Measurements from ENCODE around the gene THBS3.

DNA sequence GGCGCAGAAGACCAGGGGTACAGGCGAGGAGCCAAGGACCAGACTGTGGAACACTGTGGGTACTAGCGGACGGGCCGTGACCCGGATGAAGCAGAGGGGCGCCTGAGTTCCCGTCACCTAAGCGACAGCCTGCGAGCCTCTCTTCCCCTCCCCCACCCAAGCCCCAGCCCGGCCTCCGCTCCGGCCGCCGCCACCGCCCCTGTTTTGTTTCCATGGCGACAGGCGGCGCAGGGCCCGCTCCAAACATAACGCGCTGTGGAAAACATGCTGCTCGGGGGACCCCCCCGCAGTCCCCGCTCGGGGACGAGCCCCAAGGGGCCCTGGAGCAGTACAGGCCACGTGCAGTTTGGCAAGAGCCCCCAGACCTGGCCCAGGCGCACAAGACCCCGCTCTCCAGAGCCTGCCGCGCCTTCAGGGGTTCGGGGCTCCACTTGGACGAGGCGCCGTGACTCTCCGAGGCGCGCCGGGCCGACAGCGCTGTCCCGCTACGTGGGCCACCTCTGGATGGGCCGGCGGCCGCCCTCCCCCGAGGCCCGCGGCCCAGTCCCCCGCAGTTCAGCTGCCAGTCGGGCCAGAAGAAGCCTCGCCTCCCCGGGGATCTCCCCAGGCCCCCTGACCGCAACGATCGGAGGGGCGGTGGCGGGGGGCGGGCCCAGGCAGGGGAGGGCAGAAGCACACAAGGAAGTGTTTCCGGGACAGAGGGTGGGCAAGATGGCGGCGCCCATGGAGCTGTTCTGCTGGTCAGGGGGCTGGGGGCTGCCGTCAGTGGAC lies 1.0 kb upstream of the THBS3 start, which contains the start of gene MTX1:
- TF ChIP-seq, protein P1, sequence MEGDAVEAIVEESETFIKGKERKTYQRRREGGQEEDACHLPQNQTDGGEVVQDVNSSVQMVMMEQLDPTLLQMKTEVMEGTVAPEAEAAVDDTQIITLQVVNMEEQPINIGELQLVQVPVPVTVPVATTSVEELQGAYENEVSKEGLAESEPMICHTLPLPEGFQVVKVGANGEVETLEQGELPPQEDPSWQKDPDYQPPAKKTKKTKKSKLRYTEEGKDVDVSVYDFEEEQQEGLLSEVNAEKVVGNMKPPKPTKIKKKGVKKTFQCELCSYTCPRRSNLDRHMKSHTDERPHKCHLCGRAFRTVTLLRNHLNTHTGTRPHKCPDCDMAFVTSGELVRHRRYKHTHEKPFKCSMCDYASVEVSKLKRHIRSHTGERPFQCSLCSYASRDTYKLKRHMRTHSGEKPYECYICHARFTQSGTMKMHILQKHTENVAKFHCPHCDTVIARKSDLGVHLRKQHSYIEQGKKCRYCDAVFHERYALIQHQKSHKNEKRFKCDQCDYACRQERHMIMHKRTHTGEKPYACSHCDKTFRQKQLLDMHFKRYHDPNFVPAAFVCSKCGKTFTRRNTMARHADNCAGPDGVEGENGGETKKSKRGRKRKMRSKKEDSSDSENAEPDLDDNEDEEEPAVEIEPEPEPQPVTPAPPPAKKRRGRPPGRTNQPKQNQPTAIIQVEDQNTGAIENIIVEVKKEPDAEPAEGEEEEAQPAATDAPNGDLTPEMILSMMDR (IDR thresholded peaks at IDR 0.05; ENCODE audit: low read depth, low read length) = no peak
- no peak for TF ChIP-seq EZH2phosphoT487 (IDR thresholded peaks at IDR 0.05; ENCODE audit: low read depth)

Measured in OCI-LY3 (cell line).